Activated T-helper 17 cell treated with anti-CD3 and anti-CD28 coated beads, Interleukin-2, amount 50 U/mL, for 72 hours (primary cell): Measurements from ENCODE around the gene UBE4B. TPM values are rescaled to one million over a fixed set of nuclear protein-coding genes. Genes with fewer than 3 reads are reported as not detected.
"Not testable (repeated sequence)": the region's sequence is repeated elsewhere in the genome, so short reads cannot be mapped to it uniquely, and the experiment has no call there.

Source experiments
- ATAC-seq: fragments of 150-1000 bp; cut with Tn5 transposase; replicated peaks from 2 replicates; pipeline ENCODE4 v1.10.0; 2021; ENCODE audit warnings: mild to moderate bottlenecking, moderate library complexity
- H3K27ac Mint-ChIP-seq: one replicate; pipeline ENCODE4 v1.8.0; 2022; ENCODE audit warnings: mixed read lengths
- H3K27me3 Mint-ChIP-seq: one replicate; pipeline ENCODE4 v1.8.0; 2022; ENCODE audit warnings: mixed read lengths
- H3K36me3 Mint-ChIP-seq: one replicate; pipeline ENCODE4 v1.8.0; 2022; ENCODE audit warnings: low read depth, mild to moderate bottlenecking, mixed read lengths
- H3K4me1 Mint-ChIP-seq: one replicate; pipeline ENCODE4 v1.8.0; 2022; ENCODE audit warnings: mixed read lengths
- H3K4me3 Mint-ChIP-seq: one replicate; pipeline ENCODE4 v1.8.0; 2022; ENCODE audit warnings: mild to moderate bottlenecking, mixed read lengths
- H3K9me3 Mint-ChIP-seq: one replicate; pipeline ENCODE4 v1.8.0; 2022; ENCODE audit warnings: mixed read lengths
- total RNA-seq, 2 donors: library from RNA; stranded (reverse); gene quantifications; one replicate each; pipeline ENCODE4 v1.2.3, GENCODE V29; 2022

The UBE4B gene
- total RNA-seq, 2 donors from 2014 or later, result 44.2 to 47.4 TPM

DNA sequence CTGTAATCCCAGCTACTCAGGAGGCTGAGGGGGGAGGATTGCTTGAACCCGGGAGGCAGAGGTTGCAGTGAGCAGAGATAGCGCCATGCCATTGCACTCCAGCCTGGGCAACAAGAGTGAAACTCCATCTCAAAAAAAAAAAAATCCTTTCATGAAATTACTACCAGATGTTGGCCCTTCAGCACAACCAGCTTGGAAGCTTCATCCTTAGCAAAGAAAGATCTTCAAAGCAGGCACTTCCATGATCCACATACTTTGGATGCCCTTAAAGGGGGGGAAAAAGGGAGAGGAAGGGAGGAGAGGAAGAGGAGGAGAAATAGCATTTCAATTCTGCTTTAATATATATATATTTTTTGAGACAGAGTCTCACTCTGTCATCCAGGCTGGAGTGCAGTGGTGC is 12.1 kb upstream of the UBE4B start:
- H3K27ac Mint-ChIP-seq, ATAC-seq: not testable (repeated sequence)

DNA sequence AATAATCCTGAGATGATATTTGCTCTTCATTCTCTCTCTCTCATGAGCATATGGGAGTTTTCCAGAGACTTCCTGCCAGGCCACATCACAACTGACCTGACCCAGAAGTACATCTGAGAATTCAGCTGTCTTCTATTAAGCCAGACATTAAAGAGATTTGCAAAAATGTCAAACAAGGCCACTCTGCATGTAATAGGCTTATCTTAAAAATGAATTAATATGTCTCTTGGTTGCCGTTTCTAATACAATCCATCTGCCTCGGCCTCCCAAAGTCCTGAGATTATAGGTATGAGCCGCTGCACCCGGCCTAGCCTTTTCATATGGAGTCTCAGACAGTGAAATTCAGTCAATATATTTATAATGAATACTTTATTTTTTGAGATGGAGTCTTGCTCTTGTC is 10.8 kb upstream of the UBE4B start:
- H3K4me3 Mint-ChIP-seq, H3K27me3 Mint-ChIP-seq, ATAC-seq, H3K36me3 Mint-ChIP-seq, H3K27ac Mint-ChIP-seq, H3K9me3 Mint-ChIP-seq, H3K4me1 Mint-ChIP-seq: not testable (repeated sequence)

More for the DNA sequence above, 12.1 kb upstream of the UBE4B start:
- H3K4me1 Mint-ChIP-seq, H3K27me3 Mint-ChIP-seq, H3K4me3 Mint-ChIP-seq, H3K9me3 Mint-ChIP-seq, H3K36me3 Mint-ChIP-seq: not testable (repeated sequence)

DNA sequence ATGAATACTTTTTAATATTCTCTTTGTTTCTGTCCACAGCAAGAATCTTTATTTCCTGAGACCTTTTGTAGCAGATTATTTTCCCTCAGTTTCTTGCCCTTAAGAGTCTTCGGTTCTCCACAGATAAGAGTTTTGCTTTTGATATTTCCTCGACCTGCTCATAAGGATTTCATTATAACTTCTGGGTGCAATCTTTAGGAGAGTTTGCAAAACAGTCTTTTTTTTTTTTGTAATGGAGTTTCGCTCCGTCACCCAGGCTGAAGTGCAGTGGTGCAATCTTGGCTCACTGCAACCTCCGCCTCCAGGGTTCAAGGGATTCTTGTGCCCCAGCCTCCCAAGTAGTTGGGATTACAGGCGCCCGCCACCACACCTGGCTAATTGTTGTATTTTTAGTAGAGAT is 10.1 kb upstream of the UBE4B start:
- no peak for ATAC-seq
- no peaks in the 10 kb centered on the region for H3K9me3 Mint-ChIP-seq
- no peaks in the 10 kb centered on the region for H3K36me3 Mint-ChIP-seq
- H3K4me1 Mint-ChIP-seq, result no peaks in the 10 kb centered on the region
- H3K27ac Mint-ChIP-seq, result no peak overlapping the region
- H3K4me3 Mint-ChIP-seq, result no peak overlapping the region
- no peaks in the 10 kb centered on the region for H3K27me3 Mint-ChIP-seq

DNA sequence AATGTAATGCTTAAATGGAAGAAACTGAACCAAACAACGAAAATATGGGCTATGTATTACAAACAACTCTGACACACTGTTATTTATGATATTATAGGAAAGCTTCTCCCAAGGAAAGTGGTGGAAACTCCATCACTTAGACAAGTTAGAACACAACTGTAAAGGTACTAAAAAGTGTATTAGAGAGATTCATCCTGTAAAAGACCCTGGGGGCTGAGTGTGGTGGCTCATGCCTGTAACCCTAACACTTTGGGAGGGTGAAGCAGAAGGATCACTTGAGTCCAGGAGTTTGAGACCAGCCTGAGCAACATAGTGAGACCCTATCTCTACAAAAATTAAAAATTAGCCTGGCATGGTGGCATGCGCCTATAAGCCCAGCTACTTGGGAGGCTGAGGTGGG is 7.4 kb upstream of the UBE4B start:
- H3K27ac Mint-ChIP-seq, result no peak overlapping the region
- no peak for ATAC-seq
- H3K4me1 Mint-ChIP-seq, result no peaks in the 10 kb centered on the region
- H3K9me3 Mint-ChIP-seq, result no peaks in the 10 kb centered on the region
- no peaks in the 10 kb centered on the region for H3K36me3 Mint-ChIP-seq
- H3K4me3 Mint-ChIP-seq, result no peak overlapping the region
- no peaks in the 10 kb centered on the region for H3K27me3 Mint-ChIP-seq

DNA sequence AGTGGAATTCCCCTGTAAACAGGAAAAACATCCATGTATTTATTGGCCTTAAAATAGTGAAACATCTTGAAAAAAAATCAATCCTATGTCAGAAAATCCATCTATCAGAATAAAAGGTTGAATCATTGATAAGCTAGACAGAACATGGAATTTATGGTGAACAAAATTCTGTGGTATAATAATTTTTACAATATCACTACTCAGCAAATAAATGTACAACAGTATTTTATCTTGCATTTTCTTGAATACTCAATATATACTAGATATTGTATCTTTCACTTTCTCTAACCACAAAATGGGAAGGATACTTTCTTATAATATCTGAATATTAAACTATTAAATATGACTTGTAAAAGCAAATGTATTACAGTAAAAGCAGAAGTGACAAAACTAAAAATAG is 5.7 kb upstream of the UBE4B start:
- no peaks in the 10 kb centered on the region for H3K36me3 Mint-ChIP-seq
- H3K9me3 Mint-ChIP-seq, result no peaks in the 10 kb centered on the region
- H3K27ac Mint-ChIP-seq, result no peak overlapping the region
- H3K4me1 Mint-ChIP-seq, result no peaks in the 10 kb centered on the region
- H3K4me3 Mint-ChIP-seq, result no peak overlapping the region
- no peaks in the 10 kb centered on the region for H3K27me3 Mint-ChIP-seq
- no peak for ATAC-seq

DNA sequence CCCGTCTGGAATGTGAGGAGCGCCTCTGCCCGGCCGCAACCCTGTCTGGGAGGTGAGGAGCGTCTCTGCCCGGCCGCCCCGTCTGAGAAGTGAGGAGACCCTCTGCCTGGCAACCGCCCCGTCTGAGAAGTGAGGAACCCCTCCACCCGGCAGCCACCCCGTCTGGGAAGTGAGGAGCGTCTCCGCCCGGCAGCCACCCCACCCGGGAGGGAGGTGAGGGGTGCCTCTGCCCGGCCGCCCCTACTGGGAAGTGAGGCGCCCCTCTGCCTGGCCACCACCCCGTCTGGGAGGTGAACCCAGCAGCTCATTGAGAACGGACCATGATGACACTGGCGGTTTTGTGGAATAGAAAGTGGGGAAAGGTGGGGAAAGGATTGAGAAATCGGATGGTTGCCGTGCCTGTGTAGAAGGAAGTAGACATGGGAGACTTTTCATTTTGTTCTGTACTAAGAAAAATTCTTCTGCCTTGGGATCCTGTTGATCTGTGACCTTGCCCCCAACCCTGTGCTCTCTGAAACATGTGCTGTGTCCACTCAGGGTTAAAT is 3.7 kb upstream of the UBE4B start:
- H3K4me3 Mint-ChIP-seq, H3K4me1 Mint-ChIP-seq, H3K36me3 Mint-ChIP-seq, H3K9me3 Mint-ChIP-seq, H3K27me3 Mint-ChIP-seq, H3K27ac Mint-ChIP-seq, ATAC-seq: not testable (repeated sequence)

DNA sequence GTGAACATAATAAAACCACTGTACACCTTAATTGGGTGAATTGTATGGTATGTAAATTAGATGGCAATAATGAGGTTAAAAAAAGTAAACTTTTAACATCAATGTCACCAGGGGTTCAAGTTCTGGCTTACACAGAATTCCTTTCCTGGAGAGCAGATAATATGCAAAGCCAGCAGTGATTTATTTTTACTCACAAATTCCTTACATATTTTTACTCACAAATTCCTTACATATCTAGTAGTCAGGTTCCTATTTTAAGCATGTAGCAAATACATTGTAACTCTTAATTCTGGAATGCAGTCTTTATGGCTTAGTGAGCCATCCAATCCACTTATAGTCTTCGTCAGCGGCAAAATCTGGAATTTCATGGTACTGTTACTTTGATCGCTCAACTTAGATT is 1.3 kb upstream of the UBE4B start:
- Mint-ChIP-seq H3K9me3 (no peaks in the 10 kb centered on the region), H3K4me1 (peaks cover 11% of the 10 kb centered on the region), H3K36me3 (peaks cover 9% of the 10 kb centered on the region), H3K27me3 (no peaks in the 10 kb centered on the region), H3K27ac (no peak overlapping the region), H3K4me3 (peak overlapping the region; percentile 22)
- no peak for ATAC-seq

DNA sequence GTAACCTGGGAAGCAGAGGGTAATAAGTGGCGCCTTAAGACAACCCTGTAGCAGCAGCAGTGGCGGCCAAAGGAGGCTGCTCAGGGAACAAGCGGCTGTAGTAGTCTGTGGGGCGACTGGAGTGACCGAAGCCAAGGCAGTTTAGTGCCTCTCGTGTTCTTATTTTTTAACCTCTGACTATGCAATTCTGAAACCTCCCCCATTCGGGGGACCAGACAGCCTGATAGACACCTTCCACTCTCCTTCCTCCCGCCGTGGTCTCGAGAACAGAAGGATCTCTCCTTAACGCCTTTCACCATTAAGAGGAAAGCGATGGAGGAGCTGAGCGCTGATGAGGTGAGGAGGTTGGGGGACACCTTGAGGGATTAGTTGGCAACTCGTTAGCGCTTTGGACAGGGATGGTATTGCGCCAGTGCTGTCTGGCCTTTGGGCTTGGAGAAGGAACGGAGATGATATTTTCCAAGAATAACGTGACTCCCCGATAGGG is 644 bp downstream of the UBE4B start:
- Mint-ChIP-seq H3K27me3 (no peaks in the 10 kb centered on the region), H3K4me1 (peaks cover 11% of the 10 kb centered on the region), H3K27ac (peak overlapping the region; percentile 74), H3K4me3 (peak overlapping the region; percentile 93), H3K36me3 (peaks cover 29% of the 10 kb centered on the region), H3K9me3 (no peaks in the 10 kb centered on the region)
- peak; percentile 26 for ATAC-seq

DNA sequence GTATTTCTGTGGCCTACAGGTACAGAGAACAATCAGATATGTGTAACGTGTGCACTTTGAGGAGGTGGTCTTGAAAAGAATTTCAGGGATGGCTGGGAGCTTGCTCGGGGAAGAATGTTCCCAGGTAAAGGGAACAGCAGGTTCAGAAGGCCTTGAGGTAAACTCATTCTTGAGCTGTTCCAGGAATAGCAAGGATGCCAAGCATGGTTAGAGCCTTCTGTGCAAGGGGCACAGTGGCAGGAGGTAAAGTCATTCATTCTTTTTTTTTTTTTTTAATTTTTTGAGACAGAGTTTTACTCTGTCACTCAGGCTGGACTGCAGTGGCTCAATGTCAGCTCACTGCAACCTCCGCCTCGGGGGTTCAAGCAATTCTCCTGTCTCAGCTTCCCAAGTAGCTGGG is 10.0 kb downstream of the UBE4B start:
- peaks cover 57% of the 10 kb centered on the region for H3K36me3 Mint-ChIP-seq
- ATAC-seq, result no peak
- H3K27ac Mint-ChIP-seq, result no peak overlapping the region

DNA sequence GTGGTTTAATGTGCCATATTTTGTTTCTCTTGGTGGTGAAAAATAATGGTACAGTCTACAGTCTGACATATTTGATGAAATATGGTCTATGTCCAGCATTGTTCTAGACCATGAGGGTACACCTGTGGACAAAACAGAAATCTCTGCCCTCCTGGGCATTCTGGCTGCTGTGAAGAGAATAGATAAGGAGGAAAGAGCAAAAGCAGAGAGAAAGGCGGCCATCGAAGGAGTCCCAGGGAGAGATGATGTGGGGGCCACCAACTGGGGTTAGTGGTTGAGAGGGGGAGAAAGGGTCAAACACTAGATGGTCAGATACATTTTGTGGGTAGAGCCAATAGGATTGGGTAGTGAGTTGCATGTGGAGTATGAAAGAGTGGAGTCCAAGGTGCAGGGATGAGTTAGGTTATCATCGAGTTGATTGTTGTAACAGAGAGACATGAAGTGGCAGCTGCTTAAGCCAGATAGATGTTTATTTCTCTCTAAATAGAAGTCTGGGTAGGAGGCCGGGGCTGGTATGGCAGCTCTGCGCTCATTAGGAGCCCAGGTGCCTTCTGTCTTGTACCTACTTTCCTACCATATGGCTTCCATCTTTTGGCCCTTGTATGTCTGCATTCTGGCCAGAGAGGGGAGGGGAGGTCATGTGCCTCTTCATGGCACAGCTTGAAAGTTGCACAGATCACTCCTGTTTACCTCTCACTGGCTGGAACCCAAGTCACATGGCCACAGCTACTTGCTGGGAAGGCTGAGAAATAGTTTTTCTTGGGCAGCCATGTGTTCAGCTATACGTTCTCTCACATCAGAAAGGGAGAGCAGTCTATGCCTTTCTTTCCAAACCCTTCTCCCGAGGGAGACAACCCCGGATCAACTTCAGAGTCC is 13.0 kb downstream of the UBE4B start:
- H3K36me3 Mint-ChIP-seq, result peaks cover 56% of the 10 kb centered on the region
- no peak overlapping the region for H3K4me3 Mint-ChIP-seq
- H3K27ac Mint-ChIP-seq, result no peak overlapping the region
- no peaks in the 10 kb centered on the region for H3K9me3 Mint-ChIP-seq
- H3K27me3 Mint-ChIP-seq, result no peaks in the 10 kb centered on the region
- ATAC-seq, result no peak
- H3K4me1 Mint-ChIP-seq, result peaks cover 20% of the 10 kb centered on the region

More for the DNA sequence above, 10.0 kb downstream of the UBE4B start:
- no peaks in the 10 kb centered on the region for H3K27me3 Mint-ChIP-seq
- H3K9me3 Mint-ChIP-seq, result no peaks in the 10 kb centered on the region
- peaks cover 16% of the 10 kb centered on the region for H3K4me1 Mint-ChIP-seq
- no peak overlapping the region for H3K4me3 Mint-ChIP-seq

DNA sequence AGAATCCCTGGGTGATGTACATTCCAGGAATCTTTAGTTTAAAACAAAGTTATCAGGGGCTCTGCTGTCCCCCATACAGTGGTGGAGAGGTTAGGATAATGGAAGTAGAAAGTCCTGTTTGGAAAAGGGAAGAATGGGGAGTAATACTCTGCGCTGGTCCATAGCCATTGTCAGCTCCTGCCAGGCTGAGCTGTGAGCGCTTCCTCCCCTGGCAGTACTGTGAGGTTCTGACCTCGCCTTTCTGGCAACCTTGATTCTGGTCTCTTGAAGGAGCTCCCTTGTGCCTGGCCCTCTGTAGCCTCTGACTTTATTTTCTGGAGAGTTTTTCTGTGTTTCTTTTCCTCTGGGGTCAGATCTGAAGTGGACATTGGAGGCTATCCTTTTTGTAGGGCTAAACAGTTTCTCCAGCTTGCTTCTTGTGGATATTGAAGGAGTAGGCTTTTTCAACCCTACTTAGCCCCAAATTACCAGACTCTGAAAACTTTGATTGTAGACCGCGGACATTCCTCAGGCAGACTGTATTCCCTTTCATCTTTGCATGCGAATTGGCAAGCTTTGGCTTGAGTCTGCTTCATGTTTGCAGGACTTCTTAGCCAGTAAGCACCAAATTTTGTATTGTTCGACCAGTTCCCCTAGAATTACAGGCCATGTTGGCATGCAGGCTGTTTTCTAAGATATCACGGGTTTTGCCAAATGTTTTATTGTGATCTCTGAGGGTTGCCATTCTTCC is 13.8 kb downstream of the UBE4B start:
- no peaks in the 10 kb centered on the region for H3K27me3 Mint-ChIP-seq
- H3K4me1 Mint-ChIP-seq, result peaks cover 20% of the 10 kb centered on the region
- peaks cover 56% of the 10 kb centered on the region for H3K36me3 Mint-ChIP-seq
- H3K9me3 Mint-ChIP-seq, result no peaks in the 10 kb centered on the region
- no peak overlapping the region for H3K27ac Mint-ChIP-seq
- no peak for ATAC-seq
- H3K4me3 Mint-ChIP-seq, result no peak overlapping the region

DNA sequence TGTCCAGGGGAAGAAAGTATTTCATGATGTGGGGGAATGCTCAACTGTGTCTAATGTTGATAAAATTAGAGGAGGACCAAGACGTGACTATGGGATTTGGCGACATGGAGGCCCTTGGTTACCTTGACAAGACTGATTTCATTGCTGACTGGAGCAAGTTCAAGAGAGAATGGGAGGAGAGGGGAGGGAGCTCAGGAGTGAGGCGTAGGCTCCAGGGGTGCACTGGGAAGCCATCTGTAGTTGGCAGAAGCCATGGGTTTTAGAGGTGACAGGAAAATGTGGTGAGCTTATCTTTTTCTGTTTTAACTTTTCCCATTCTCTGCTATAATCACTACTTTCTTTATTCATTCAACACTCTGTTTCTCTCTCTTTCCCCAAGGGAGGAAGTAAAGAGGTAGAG is 15.8 kb downstream of the UBE4B start:
- H3K4me1 Mint-ChIP-seq, result peaks cover 16% of the 10 kb centered on the region
- no peak for ATAC-seq
- peaks cover 58% of the 10 kb centered on the region for H3K36me3 Mint-ChIP-seq
- no peak overlapping the region for H3K27ac Mint-ChIP-seq
- no peaks in the 10 kb centered on the region for H3K27me3 Mint-ChIP-seq
- H3K9me3 Mint-ChIP-seq, result no peaks in the 10 kb centered on the region
- H3K4me3 Mint-ChIP-seq, result no peak overlapping the region

DNA sequence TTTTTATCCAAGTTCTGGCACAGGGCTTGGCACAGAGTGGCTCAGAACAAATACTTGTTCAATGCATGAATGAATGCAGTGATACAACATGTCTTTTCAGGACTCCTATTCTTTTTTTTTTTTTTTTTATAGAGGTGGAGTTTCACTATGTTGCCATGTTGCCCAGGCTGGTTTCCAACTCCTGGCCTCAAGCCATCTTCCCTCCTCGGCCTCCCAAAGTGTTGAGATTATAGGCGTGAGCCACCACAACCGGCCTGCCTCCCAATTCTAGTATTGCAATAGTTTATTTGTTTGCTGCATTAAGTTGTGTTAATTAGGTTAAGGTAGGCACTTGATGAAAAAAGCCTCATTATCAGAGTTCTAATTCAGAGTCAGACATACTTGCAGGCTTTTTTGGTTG is 17.9 kb downstream of the UBE4B start:
- no peaks in the 10 kb centered on the region for H3K9me3 Mint-ChIP-seq
- no peak for ATAC-seq
- H3K27me3 Mint-ChIP-seq, result no peaks in the 10 kb centered on the region
- H3K36me3 Mint-ChIP-seq, result peaks cover 54% of the 10 kb centered on the region
- H3K27ac Mint-ChIP-seq, result no peak overlapping the region
- H3K4me1 Mint-ChIP-seq, result peaks cover 12% of the 10 kb centered on the region
- H3K4me3 Mint-ChIP-seq, result no peak overlapping the region

DNA sequence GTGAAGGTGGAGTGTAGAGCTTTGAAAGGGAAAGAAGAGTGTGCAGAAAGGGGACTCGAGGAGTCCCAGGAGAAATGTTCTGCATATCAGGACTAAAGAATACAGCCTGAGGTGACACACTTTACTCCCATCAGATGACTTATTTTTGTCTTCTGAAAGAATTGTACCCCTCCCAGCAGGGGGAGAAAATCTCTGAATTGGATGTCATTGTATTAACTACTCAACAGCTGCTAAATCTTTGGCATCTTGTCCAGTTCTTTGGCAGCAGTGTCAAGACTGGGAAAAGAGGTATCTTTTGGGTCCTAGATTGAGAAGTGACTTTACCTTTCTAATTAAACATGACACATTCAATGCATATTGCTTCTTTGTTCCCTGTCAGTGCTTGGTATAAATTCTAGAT is 18.9 kb downstream of the UBE4B start:
- no peak for ATAC-seq
- Mint-ChIP-seq H3K4me3 (no peak overlapping the region), H3K27me3 (no peaks in the 10 kb centered on the region), H3K9me3 (no peaks in the 10 kb centered on the region), H3K27ac (no peak overlapping the region), H3K36me3 (peaks cover 54% of the 10 kb centered on the region), H3K4me1 (peaks cover 9% of the 10 kb centered on the region)

DNA sequence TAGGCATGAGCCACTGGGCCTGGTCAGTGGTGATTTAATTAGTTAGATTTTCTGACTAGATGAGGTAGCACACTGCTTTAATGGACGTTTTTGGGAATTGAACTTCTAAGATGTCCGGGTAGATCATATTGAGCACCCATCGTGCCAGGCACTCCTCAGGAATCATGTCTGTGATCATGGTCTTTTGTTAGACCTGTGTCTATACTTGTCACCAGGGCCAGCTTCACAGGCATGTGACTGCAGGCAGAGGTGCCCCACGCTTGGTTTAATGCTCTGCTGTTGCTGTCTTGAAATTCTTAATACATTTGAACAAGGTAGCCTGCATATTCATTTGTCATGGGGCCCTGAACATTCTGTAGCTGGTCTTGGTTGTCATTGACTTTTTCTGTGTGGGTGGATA is 19.6 kb downstream of the UBE4B start:
- Mint-ChIP-seq H3K4me3 (no peak overlapping the region), H3K4me1 (peaks cover 9% of the 10 kb centered on the region), H3K27ac (no peak overlapping the region), H3K36me3 (peaks cover 54% of the 10 kb centered on the region), H3K27me3 (no peaks in the 10 kb centered on the region), H3K9me3 (no peaks in the 10 kb centered on the region)
- no peak for ATAC-seq
